ENCODE measurements around the gene MED28. TPM values are rescaled to one million over a fixed set of nuclear protein-coding genes. Genes with fewer than 3 reads are reported as not detected.

The MED28 gene
- total and polyA plus RNA-seq, 10 of the 15 experiments (the other 5 are each of a cell fraction or from before 2014, with no cell fraction given): 19.9 to 77.4 (median 52.0) TPM

DNA sequence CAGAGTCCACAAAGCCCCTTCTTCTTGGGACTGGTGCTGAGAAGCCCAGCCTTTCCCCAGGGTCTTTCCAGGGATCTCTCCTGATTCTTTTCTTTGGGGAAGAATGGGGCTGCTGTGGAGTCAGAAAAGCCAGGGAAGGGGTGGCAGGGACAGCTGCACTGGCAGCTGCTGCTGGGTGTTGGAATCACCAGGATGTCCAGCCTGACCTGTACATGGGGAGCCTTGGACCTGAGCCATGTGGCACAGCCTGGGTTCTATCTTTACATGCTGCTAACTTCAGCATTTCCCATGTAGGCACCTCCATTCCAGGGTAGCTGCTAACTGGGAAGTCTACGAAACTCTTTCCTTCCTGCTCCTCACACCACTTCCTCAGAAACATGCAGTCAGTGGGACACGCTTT is 36.0 kb downstream of the MED28 start:
- SMC1A ChIA-PET (ENCODE audit: uncharacterized antibody, unreplicated experiment): no interaction called here
- no peaks in the 10 kb centered on the region for H3K9me3 ChIP-seq (replicated peaks; ENCODE audit: control insufficient read depth, insufficient read depth, low read length)
- TF ChIP-seq ZBED1 (IDR thresholded peaks at IDR 0.05; ENCODE audit: borderline replicate concordance): no peak
- no peak for TF ChIP-seq GABPA (IDR thresholded peaks at IDR 0.05; ENCODE audit: low read depth)
- H3K4me1 ChIP-seq (ENCODE audit: control insufficient read depth, insufficient read depth, low read length): no peaks in the 10 kb centered on the region
- no peaks in the 10 kb centered on the region for H3K27me3 ChIP-seq (replicated peaks in 1 of 2; ENCODE audit: control insufficient read depth in 2 of 2, insufficient read depth in 2 of 2, low read length in 1 of 2)
- no peaks in the 10 kb centered on the region for H3K79me2 ChIP-seq (ENCODE audit: control insufficient read depth, insufficient read depth, low read length)
- no peaks in the 10 kb centered on the region for H3K36me3 ChIP-seq (ENCODE audit: control insufficient read depth in 2 of 2, insufficient read depth in 2 of 2, low read length in 1 of 2)
- RAD21 ChIA-PET (ENCODE audit: unreplicated experiment): no interaction called here
- intact Hi-C loops (cut with micrococcal nuclease; ENCODE audit: unreplicated experiment) (no loop called here), in situ Hi-C loops (cut with MboI) (no loop called here)
- H3K4me2 ChIP-seq (ENCODE audit: control insufficient read depth, insufficient read depth): no peak overlapping the region
- BruUV-seq (replicated peaks): no TSS peak
- DNase-seq (ENCODE audit: low read depth, low spot score) (no peak), FAIRE-seq (no peak), ATAC-seq (no peak)
- no peaks in the 10 kb centered on the region for H4K20me1 ChIP-seq (ENCODE audit: control insufficient read depth, insufficient read depth)
- H2AFZ ChIP-seq (ENCODE audit: control insufficient read depth, low read depth, low read length): no peak overlapping the region
- CTCF ChIA-PET: no interaction called here
- 3% methylated on average over 2 of the region's 2 CpGs for WGBS (ENCODE audit: insufficient coverage, insufficient replicate concordance, low lambda C conversion rate, missing lambda C conversion rate)
- POLR2A ChIA-PET: no interaction called here
- H3K4me3 ChIP-seq: no peak overlapping the region
- H3K27ac ChIP-seq (ENCODE audit: control insufficient read depth, insufficient read depth): no peak overlapping the region
- H3K9ac ChIP-seq (ENCODE audit: control insufficient read depth, insufficient read depth, low read length): no peak overlapping the region

DNA sequence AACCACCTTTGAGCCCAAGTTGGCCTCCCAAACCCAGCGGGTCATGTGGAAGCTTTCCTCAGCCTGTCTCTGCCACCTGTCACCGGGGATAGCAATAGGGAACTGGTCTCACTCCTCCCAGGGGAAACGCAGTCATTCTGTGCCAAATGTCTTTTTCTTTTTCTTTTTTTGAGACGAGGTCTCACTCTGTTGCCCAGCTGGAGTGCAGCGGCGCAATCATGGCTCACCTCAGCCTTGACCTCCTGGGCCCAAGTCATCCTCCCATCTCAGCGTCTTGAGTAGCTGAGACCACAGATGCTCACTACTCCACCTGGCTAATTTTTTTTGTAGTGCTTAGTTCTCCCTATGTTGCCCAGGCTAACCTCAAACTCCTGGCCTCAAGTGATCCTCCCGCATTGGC is 40.3 kb downstream of the MED28 start:
- POLR2A ChIA-PET: no interaction called here
- RAD21 ChIA-PET (ENCODE audit: unreplicated experiment): no interaction called here
- DNase-seq (ENCODE audit: low read depth, low spot score) (no peak), ATAC-seq (no peak), FAIRE-seq (no peak)
- H3K27me3 ChIP-seq (replicated peaks in 1 of 2; ENCODE audit: control insufficient read depth in 2 of 2, insufficient read depth in 2 of 2, low read length in 1 of 2): no peaks in the 10 kb centered on the region; a peak in 1 of 4 replicates
- TF ChIP-seq ZNF207 (IDR thresholded peaks at IDR 0.05; ENCODE audit: borderline replicate concordance) (no peak), KDM1A (IDR thresholded peaks at IDR 0.05; ENCODE audit: borderline replicate concordance) (no peak), ZNF24 (IDR thresholded peaks at IDR 0.05) (no peak), PML (IDR thresholded peaks at IDR 0.05; ENCODE audit: low read length) (no peak), KLF5 (IDR thresholded peaks at IDR 0.05; ENCODE audit: partially characterized antibody) (no peak), STAT1 (conservative IDR thresholded peaks at IDR 0.05) (no peak)
- TF ChIP-seq, protein P1, sequence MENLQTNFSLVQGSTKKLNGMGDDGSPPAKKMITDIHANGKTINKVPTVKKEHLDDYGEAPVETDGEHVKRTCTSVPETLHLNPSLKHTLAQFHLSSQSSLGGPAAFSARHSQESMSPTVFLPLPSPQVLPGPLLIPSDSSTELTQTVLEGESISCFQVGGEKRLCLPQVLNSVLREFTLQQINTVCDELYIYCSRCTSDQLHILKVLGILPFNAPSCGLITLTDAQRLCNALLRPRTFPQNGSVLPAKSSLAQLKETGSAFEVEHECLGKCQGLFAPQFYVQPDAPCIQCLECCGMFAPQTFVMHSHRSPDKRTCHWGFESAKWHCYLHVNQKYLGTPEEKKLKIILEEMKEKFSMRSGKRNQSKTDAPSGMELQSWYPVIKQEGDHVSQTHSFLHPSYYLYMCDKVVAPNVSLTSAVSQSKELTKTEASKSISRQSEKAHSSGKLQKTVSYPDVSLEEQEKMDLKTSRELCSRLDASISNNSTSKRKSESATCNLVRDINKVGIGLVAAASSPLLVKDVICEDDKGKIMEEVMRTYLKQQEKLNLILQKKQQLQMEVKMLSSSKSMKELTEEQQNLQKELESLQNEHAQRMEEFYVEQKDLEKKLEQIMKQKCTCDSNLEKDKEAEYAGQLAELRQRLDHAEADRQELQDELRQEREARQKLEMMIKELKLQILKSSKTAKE (IDR thresholded peaks at IDR 0.05; ENCODE audit: low read depth, poor library complexity, severe bottlenecking): no peak
- TF ChIP-seq, protein P2, sequence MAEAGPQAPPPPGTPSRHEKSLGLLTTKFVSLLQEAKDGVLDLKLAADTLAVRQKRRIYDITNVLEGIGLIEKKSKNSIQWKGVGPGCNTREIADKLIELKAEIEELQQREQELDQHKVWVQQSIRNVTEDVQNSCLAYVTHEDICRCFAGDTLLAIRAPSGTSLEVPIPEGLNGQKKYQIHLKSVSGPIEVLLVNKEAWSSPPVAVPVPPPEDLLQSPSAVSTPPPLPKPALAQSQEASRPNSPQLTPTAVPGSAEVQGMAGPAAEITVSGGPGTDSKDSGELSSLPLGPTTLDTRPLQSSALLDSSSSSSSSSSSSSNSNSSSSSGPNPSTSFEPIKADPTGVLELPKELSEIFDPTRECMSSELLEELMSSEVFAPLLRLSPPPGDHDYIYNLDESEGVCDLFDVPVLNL (IDR thresholded peaks at IDR 0.05; ENCODE audit: low read depth, low read length): no peak
- CTCF ChIA-PET: no interaction called here
- intact Hi-C loops (cut with micrococcal nuclease; ENCODE audit: unreplicated experiment) (no loop called here), in situ Hi-C loops (cut with MboI) (no loop called here)
- H3K9ac ChIP-seq (ENCODE audit: control insufficient read depth, insufficient read depth, low read length): no peak overlapping the region
- SMC1A ChIA-PET (ENCODE audit: uncharacterized antibody, unreplicated experiment): interaction anchor here (0.9 kb wide), 1 partner anchor 40 kb away, joined by 3 read pairs; no protein-coding TSS in a partner anchor
- no peak overlapping the region for H2AFZ ChIP-seq (ENCODE audit: control insufficient read depth, low read depth, low read length)
- no peaks in the 10 kb centered on the region for H3K9me3 ChIP-seq (replicated peaks; ENCODE audit: control insufficient read depth, insufficient read depth, low read length)
- no peak overlapping the region for H3K4me3 ChIP-seq
- no peaks in the 10 kb centered on the region; a peak in 1 of 4 replicates for H3K36me3 ChIP-seq (ENCODE audit: control insufficient read depth in 2 of 2, insufficient read depth in 2 of 2, low read length in 1 of 2)
- no TSS peak for BruUV-seq (replicated peaks)
- H3K4me2 ChIP-seq (ENCODE audit: control insufficient read depth, insufficient read depth): no peak overlapping the region
- H4K20me1 ChIP-seq (ENCODE audit: control insufficient read depth, insufficient read depth): no peaks in the 10 kb centered on the region
- no peaks in the 10 kb centered on the region for H3K79me2 ChIP-seq (ENCODE audit: control insufficient read depth, insufficient read depth, low read length)
- no peaks in the 10 kb centered on the region for H3K4me1 ChIP-seq (ENCODE audit: control insufficient read depth, insufficient read depth, low read length)
- WGBS (ENCODE audit: insufficient coverage, insufficient replicate concordance, low lambda C conversion rate, missing lambda C conversion rate): 13% methylated on average over 8 of the region's 8 CpGs
- no peak overlapping the region for H3K27ac ChIP-seq (ENCODE audit: control insufficient read depth, insufficient read depth)

Data from GM12878 (cell line).